NT2/D1 (cell line): Measurements from ENCODE around the gene MFSD6.

ENCODE experiments used
- SUZ12 ChIP-seq: IDR thresholded peaks from 2 replicates; pipeline ENCODE4 v1.6.1; 2011; ENCODE audit not compliant: insufficient read length, insufficient read depth; ENCODE audit errors: extremely low read depth
- YY1 ChIP-seq: IDR thresholded peaks from 2 replicates; pipeline ENCODE4 v1.6.1; 2011; ENCODE audit not compliant: insufficient read length, insufficient read depth

GRCh38 chr2:190514676-190515075 lies 106.5 kb downstream of the MFSD6 start:
- TF ChIP-seq YY1 (no peak), SUZ12 (no peak)
